GM19395 (cell line): ENCODE results near the gene PNPLA1.
"Not testable (repeated sequence)": the region's sequence is repeated elsewhere in the genome, so short reads cannot be mapped to it uniquely, and the experiment has no call there.

Source experiments
- ATAC-seq: cut with Tn5 transposase; IDR thresholded peaks from one replicate; pipeline ENCODE4 v1.9.1; 2021; ENCODE audit warnings: mild to moderate bottlenecking, moderate library complexity; ENCODE audit not compliant: unreplicated experiment

PNPLA1 gene

DNA sequence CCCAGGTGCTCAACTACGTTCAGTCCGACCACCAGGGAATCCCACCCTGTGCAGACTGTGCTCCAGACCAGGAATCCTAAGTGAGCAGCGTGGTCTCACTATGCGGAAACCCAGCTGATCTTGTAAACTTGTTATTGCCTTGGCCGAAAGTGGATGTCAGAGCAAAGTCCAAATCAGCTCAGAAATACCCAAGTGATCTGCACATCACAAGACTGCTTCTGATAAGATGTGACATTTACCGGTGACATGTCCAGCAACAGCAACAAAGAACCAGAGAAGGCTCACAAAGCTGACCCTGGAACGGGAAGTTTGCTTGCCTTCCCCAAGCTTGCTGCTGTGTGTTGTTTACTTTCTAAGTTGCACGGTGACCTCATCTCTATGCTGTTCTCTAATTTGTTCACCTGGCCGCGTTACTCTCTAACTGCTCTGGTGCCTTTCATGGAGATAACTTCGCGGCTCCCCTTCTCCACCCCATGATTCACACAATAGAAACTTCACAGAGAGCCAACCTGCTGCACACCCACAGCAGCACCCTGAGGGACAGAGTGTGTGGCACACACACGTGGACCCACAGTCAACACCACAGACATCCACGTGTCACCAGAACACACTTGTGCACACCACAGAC, 65.1 kb downstream of the PNPLA1 start:
- ATAC-seq: no peak

DNA sequence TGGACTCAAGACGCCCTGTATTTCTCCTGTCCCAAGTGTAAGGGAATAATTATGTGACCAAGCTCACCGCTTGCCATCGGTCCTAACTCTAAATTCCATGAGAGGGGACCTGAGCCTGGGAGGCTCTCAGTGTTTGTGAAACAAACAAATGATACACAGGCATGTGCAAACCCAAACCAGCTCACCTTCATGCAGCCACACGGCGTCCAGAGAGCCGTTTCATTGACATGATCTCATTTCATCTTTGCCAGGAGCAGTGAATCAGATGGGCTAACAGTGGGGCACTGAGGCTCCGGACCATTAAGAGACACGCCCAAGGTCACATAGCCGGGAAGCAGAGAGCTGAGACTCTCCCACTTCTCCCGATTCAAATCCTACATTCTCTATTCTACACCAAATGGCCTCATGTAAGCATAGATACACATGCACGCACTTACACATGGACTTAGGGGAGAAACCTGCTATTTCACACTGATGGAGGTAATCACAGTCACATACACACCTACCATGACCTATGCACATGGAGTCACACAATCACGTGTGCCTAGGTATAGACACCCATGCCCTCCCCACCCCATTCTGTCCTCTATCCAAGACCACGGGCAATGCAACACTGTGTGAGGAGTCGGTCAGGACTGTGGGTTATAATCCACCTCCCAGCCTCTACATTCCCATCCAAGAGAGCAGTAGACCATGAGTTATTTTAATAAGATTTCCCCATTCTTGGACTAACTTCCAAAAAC, 65.8 kb downstream of the PNPLA1 start:
- ATAC-seq: no peak

DNA sequence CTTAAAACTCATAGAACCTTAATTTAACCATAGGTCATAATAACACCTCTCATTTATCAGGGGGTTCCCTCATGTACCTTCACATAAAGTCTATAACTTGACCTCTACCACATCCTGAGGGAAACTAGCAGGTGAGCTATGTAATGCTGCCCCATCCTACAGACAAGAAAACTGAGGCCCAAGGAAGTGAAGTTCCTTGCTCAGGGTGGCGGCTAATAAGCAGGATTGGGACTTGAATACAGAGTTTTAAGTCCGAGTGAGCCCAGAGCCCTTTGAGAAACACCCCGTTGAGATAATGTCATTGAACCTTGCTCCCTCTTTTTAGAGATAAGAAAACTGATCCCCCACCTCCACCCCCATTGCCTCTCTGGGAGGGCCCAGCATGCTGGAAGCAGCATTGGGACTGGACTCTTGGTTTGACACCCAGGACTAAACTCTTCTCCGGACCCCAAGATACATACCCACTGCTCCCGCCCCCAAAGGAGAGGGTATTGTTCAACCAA, 66.4 kb downstream of the PNPLA1 start:
- no peak for ATAC-seq

DNA sequence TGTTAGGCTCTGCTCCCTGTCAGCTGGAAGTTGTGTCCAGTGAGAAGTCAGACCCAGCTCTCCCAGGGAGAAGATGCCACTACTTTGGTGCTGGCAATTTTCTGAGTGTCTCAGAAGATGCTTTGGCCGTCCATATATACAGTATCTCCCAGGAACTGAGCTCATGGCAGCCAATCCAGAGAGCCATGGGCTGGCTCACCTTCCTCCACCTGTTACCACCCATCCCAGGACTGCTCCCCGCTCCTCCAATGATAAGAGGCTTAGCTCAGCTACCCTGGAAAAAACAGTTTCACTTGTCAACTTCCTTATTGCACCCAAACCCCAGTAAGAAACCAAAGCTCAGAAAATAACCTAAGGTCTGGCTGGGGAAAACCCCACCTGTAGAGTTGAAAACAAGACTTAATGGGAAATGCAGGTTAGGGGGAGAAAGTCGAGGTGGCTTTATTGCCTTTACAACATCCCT, 67.0 kb downstream of the PNPLA1 start, which contains the start of gene BNIP5:
Gene BNIP5 (minus strand): TSS at position 110 of the 463 bp plus-strand sequence. CDS start 6,198 bp downstream, outside the sequence.
- ATAC-seq: no peak

DNA sequence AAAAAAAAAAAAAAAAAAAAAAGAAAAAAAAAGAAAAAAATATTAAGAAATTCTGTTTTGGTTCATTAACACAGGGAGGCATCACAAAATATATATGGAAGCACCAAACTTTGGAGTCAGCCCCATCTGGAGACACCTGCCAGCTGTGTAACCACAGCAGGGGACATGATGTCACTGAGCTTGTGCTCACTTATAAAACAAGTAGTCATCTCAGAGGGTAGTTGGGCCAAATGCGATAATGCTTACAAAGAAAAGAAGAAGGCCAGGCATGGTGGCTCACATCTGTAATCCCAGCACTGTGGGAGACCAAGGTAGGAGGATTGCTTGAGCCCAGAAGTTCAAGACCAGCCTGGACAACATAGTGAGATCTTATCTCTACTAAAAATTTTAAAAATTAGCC, 68.0 kb downstream of the PNPLA1 start:
- no peak for ATAC-seq

DNA sequence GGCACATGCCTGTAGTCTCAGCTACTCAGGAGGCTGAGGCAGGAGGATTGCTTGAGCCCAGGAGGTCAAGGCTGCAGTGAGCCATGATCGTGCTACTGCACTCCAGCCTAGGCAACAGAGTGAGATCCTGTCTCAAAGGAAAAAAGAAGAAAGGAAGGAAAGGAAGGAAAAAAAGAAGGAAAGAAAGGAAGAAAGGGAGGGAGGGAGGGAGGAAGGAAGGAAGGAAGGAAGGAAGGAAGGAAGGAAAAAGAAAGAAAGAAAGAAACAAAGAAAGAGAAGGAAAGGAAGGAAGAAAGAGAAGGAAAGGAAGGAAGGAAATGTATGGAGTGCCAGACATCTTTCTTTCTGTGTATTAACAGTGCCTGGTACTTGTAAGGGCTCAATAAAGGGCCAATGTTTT, 68.4 kb downstream of the PNPLA1 start:
- ATAC-seq: not testable (repeated sequence)

DNA sequence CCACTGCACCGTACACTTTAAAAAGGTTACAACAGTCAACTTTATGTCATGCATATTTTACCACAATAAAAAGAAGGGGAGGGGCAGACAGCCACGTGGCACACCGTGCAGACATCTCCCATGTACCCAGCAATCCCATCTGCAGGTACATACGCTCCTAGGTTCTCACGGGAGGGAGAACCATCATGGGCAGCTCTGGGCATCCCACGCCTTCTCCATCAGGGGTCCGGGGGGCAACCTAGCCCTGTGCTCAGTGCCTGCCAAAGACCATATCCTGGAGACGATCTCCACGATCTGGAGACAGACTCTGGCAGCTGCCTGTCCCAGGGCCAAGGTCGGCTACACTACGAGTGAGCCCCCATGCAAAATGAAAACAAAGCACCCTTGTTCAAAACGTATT, 69.3 kb downstream of the PNPLA1 start:
- no peak for ATAC-seq

DNA sequence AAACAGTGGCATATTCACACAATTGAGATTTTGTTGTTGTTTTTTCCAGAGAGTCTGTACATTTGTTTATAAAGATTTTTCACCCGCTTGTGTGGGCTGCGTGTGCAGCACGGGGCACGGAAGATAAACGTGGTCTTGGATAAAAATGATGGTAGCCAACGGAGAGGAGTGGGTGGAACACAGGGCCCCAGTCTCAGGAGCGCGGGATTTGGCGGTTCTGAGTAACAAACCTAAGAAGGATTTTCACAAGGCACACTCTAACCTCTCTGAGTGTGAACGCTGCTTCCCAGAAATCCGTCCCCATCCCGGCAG, 70.4 kb downstream of the PNPLA1 start:
- ATAC-seq: no peak

DNA sequence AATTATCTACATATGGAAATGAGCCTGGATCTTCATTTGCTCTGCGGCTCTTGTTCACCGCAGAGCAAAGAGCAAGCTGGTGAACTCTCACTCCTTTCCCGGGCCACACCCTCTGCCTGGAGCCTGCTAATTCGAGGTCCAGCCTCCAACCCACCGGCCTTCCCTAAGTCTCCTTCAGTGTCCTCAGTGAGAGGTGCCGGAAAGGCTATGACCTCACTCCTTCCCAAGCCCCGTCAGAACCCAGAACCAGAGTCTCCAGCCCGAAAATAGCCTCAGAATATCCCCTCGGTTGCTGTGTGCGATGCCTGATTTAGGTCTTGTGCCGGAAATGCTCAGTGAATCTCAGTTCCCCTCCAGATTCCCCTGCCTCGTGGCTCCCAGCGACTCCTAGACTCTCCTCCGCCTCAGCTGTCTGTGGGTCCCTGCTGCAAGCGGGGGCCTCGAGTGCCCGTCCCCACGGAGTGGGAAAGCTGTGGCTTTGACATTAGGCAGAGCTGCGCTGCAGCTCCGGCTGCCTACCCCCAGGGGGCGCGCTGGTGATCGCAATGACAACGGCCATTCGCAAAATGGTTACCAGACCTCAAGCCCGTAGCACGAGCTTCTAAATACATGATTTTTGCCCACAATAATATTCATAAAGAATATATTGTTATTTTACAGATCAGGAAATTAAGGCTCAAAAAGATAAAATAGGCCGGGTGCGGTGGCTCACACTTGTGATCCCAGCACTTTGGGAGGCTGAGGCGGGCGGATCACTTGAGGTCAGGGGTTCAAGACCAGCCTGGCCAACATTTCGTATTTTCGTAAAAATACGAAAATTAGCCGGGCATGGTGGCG, 71.0 kb downstream of the PNPLA1 start:
- ATAC-seq: no peak

DNA sequence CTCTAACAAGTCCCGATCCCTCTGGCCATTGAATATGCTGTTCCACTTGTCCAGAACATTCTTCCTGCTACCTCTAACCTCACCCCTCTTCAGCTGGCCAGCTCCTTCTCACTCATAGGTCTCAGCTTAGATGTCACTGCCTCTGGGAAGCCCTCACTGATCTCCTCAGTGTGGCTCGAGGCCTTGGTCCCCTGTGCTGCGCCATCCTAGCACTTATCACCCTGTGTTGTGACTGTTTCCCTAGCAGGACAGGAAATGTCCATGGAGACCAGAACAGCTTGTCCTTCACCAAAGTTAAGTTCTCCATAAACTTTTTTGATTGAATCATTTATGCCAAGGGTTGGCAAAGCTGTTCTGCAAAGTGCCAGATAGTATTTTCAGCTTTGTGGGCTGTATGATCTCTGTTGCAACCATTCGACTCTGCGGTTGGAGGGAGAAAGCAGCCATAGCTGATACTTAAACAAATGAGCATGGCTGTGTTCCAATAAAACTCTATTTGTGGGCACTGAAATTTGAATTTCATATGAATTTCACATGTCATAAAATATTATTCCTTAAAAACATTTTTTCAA, 73.3 kb downstream of the PNPLA1 start:
- no peak for ATAC-seq

DNA sequence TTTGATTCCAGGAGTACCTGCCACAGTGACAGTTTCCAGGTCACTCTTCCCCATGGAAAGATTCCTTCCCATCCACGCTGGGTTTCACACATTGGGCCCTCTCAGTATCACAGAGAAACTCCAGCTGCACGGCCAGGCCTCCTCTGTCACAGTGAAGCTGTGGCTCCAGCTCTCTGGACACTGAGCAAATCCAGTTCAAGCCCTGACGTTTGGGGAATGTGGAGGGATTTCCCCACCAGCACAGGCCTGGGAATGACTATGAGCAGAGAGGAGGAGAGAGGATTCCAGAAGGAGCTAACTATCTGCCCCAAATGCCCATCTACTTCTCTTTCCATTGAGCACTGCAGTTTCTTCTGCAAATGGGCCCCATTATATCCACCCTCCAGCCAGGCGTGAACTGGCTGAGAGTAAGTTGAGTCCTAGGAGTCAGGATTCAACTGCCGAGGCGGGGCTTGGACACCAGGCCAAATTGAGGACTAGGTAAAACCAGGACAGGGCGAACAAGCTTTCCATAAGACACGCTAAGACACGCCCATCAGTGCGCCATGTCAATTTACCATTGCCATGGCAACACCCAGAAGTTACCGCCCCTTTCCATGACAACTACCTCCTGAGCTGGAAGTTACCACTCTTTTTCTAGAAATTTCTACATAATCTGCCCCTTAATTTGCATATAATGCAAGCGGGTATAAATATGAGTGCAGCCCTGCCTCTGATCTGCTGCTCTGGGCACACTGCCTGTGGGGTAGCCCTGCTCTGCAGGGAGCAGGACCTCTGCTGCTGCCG, 76.0 kb downstream of the PNPLA1 start:
- no peak for ATAC-seq

DNA sequence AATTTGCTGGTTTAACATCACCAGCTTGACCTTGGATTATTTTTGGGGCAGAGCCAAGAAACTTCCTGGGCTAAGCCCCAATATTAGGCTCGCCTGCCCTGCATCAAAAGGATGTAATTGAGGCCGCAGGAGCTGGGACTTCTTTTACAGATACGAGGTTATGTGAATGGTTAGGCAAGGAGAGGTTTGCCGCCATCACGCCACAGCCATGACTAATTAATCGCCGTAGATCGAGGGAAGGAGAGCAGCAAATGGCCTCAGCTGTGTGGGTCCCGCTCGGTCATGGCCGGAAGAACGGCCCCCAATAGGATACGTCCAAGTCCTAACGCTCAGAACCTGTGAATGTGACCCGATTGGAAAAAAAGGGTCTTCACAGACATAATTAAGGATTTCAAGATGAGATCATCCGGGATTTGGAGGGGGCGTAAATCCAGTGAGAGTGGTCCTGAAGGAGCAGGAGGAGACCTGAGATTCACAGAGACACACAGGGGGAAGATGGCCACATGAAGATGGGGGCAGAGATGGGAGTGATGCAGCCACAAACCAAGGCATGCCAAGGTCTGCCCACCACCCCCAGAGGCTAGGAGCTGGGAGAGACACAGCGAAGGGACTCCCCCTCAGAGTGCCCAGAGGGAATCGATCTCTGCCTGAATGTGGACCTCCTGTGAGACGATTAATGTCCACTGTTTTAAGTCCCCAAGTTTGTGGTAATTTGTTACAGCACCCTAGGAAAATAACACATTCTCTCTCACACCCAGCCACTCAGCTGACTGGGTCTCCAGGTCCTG, 76.8 kb downstream of the PNPLA1 start:
- ATAC-seq: no peak

DNA sequence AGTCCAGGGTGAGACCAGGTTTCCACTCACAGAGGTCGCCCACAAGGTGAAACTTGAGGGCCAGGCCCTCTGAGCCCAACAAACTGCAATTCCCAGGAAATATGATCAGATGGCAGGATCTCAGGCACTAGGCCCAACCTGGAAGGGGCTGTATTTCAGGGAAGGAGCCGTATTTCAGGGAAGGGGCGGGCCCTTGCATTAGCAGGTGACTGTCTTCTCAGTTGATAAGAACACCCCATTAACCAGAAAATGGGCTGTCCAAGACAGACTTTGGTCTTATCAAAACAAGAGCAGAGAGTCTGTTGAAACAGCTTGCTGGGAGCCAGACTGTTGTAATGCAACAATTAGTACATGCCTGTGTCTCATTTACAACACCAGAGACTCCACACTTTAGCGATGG, 77.8 kb downstream of the PNPLA1 start:
- no peak for ATAC-seq

DNA sequence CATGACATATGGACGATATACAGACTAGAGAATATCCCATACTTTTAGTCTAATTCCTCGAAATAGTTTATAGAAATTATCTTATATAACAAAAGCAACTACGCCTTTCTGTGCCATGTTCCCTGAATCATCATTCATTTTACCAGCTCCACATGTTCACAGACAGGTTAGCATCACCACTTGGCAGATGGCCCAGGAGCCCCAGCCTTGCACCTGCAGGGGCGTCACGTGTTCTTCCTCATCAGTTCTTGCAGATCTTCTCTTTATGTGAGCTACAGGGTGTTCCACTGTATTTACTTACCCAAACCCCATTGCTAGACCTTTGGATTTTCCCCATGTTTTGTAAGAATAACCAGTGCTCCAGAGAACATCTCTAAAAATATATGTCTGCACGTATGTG, 79.4 kb downstream of the PNPLA1 start:
- ATAC-seq: no peak

DNA sequence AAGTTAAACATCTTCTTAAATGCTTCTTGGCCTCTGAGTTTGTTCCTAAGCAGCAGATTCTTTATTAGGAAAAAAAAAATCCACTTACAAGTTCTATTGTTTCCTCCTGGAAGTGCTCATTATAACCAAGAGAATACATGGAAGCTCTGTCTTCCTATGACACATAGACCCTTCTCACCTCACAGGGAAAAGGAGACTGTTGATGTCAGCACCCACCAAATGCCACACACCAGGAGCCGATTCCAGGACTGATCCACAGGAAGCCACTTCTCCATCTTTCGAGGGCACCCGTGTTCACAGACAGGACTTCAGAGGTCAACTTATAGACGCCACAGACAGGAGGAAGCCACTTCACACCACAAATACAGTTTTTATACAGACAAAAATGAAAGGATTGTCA, 80.2 kb downstream of the PNPLA1 start:
- ATAC-seq: no peak

DNA sequence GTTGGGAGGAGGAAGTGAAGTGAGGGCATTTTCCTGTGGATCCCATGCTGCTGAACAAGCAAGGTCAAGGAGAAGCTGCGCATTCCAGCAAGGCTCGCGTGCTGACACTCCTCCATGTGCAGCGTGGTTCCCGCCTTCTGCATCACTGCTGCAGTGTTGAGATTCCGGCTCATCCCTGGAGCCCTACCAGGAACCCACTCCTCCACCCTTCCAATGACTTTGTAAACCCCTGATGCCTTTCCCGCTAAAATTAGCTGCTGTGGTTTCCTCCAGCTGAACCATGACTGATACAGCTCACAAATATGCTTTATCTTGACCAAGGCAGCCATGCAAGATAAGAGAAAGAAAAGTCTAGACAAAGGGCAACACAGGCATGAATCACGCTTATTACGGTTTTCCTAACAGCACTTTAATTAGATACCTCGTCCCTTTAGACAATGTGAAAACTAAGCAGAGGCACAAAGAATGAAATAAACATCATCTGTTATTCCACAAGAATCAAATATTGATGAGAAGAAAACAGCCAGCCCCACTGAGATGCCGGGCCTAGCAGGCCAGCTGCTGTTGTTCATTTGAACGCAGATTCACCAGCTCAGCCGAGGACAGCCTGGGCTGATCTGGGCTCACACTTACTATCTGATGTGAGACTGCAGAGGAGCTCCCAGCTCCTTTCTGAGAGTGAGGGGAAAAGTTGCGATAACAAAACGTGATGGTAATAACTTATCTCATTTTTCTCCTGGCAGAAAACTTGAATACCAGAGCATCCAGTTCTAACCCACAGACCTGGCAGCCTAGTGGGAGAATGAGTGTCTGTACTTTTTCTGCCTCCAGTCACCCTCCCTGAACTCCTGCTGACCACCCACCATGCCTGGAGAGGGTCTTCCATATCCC, 81.1 kb downstream of the PNPLA1 start:
- no peak for ATAC-seq

DNA sequence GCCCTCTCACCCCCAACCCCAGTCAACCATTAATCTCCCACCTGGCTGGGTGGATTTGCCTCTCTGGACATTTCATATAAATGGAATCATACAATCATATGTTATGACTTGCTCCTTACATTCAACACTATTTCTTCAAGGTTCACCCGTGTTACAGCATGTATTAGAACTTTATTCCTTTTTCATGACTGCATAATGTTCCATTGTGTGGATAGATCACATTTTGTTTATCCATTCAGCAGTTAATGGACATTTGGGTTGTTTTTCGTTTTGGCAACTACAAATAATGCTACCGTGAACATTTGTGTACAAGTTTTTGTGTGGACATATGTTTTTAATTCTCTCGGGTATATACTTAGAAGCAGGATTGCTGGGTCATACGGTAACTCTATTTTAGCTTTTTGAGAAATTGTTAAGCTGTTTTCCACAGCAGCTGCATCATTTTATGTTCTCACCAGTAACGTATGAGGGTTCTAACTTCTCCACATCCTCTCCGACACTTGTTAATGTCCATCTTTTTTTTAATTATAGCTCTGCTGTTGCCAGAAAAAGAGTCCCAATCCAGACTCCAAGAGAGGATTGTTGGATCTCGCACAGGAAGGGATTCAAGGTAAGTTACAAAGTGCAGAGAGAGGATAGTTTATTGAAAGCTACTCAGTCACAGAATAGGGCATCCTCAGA, 82.8 kb downstream of the PNPLA1 start:
- no peak for ATAC-seq

DNA sequence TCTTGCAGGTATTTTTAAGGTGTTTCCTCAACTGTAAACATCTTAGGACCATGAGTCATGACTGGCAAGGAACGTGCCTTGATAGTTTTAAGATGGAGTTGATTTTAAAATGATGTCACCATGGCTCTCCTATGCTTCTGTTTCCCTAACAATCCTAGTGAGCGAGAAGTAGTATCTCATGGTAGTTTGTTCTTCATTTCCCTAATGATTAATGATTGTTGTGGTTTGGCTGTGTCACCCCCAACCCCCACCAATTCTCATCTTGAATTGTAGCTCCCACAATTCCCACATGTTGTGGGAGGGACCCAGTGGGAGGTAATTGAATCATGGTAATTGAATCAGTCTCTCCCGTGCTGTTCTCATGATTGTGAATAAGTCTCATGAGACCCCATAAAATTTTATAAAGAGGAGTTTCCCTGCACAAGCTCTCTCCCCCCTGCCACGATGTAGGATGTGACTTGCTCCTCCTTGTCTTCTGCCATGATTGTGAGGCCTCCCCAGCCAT, 83.6 kb downstream of the PNPLA1 start:
- ATAC-seq: no peak
